ENCODE measurements around the gene SULT4A1.

Gene SULT4A1

DNA sequence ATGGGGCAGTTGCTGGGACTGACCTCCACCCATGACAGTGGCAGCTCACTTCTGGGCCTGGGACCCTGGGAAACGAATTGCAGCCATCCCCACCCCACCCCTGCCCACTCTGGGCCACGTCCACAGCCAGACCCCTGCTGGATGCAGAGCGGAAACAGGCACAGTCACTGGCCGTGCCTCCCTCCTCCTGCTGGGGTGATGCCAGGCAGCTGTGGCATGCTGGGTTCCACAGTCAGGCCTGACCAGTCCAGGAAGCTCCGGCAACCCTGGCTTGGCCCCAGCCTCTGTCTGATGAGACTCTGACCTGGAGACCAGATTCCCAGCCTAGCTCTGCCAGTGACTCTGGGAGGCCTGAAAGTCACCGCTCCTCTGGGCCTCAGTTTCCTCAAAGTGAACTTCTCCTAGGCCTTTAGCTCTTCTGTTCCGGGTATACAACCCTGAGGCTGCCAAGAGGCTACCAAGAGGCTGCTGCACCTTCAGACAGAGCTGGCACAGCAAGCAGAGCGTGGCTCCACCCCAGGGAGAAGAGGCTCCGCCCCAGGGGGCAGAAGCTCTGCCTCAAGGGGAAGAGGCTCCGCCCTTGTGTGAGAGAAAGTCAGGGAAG, 8.9 kb downstream of the SULT4A1 start:
- no peaks in the 10 kb centered on the region for H3K36me3 ChIP-seq
- no peak overlapping the region for H3K4me3 ChIP-seq
- no peak for TF ChIP-seq CTCF (IDR thresholded peaks at IDR 0.05)
- H3K27ac ChIP-seq: no peak overlapping the region
- H3K27me3 ChIP-seq: peaks cover 0 to 30% of the 10 kb centered on the region in 2 donors
- DNase-seq: peak in 1 of 2 donors; percentile 44
- H3K4me1 ChIP-seq: no peaks in the 10 kb centered on the region
- peaks cover 0 to 4% (median 0%) of the 10 kb centered on the region in 3 donors for H3K9me3 ChIP-seq
- intact Hi-C loops (cut with DNase I; ENCODE audit: low total_unique reads): no loop called here

DNA sequence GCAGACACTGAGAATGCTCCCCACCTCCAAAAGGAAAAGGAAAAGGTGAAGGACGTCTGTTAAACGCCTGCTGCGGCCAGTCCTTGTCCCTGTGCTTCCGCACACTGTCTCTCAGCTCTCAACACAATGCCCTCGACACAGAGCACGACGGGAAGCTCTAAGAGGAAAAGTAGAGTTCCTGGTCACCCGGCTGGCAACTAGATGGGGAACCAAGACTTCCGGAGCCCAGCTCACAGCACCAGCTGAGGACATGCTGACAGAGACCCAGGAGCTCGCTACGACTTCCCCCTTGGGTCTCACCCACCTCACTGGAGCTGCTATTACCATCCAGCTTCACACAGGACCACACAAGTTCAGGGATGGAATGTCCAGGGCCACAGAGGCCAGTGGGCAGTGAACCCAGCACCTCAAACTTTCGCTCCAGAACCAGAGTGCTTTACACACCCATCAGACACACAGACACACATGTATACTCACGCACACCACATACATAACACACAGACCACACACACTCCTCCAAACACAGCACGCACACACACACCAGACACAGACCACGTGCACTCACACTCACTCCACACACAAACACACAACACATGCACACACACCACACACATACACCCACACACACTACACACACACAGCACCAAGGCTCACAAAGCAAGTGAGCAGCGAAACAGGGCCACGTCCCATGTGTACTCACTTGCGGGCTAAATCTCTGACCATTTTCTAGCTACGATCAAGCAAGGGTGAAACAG, 9.6 kb downstream of the SULT4A1 start:
- Histone ChIP-seq H3K4me1 (no peaks in the 10 kb centered on the region), H3K9me3 (peaks cover 0 to 4% (median 0%) of the 10 kb centered on the region in 3 donors), H3K27ac (no peak overlapping the region), H3K27me3 (peaks cover 0 to 35% of the 10 kb centered on the region in 2 donors), H3K36me3 (no peaks in the 10 kb centered on the region), H3K4me3 (no peak overlapping the region)
- no peak for TF ChIP-seq CTCF (IDR thresholded peaks at IDR 0.05)
- intact Hi-C loops (cut with DNase I; ENCODE audit: low total_unique reads): no loop called here
- DNase-seq: peak in 1 of 2 donors; percentile 65

- Histone ChIP-seq H3K9me3 (peaks cover 0 to 3% (median 0%) of the 10 kb centered on the region in 3 donors), H3K27ac (no peak overlapping the region), H3K4me3 (no peak overlapping the region)
Measured at GRCh38 chr22:43851979-43852307, 10.4 kb downstream of the SULT4A1 start.

GRCh38 chr22:43851058-43851978, 11.0 kb downstream of the SULT4A1 start:
- DNase-seq: no peak
- Histone ChIP-seq H3K36me3 (no peaks in the 10 kb centered on the region), H3K4me3 (no peak overlapping the region), H3K9me3 (no peaks in the 10 kb centered on the region), H3K27ac (no peak overlapping the region), H3K4me1 (no peaks in the 10 kb centered on the region), H3K27me3 (peaks cover 0 to 44% of the 10 kb centered on the region in 2 donors)
- TF ChIP-seq CTCF (IDR thresholded peaks at IDR 0.05): no peak
- intact Hi-C loops (cut with DNase I; ENCODE audit: low total_unique reads): no loop called here

More at GRCh38 chr22:43851979-43852307, 10.4 kb downstream of the SULT4A1 start:
- H3K4me1 ChIP-seq: no peaks in the 10 kb centered on the region
- H3K36me3 ChIP-seq: no peaks in the 10 kb centered on the region
- intact Hi-C loops (cut with DNase I; ENCODE audit: low total_unique reads): no loop called here
- no peak for DNase-seq
- H3K27me3 ChIP-seq: peaks cover 0 to 43% of the 10 kb centered on the region in 2 donors
- TF ChIP-seq CTCF (IDR thresholded peaks at IDR 0.05): no peak

DNA sequence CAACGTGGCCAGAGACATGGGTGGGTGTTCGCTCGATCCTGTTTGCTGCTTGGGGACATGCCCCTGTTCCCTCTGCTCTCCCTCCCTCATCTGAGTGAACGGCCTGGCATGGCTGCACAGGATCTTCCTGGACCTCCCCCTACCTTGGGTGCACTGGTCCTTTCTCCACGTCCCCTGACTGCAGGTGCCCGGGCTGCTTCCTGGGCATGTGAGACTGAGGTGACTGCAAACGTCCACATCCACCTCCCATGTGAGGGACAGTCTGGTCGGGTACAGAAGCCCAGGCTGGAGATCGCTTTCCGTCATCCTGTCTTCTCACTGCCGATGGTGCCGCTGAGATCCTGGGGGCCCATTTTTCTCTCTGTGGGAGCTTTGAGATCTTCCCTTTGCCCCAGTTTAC, 11.8 kb downstream of the SULT4A1 start:
- H3K9me3 ChIP-seq: no peaks in the 10 kb centered on the region
- no peaks in the 10 kb centered on the region for H3K4me1 ChIP-seq
- no peak for TF ChIP-seq CTCF (IDR thresholded peaks at IDR 0.05)
- peaks cover 0 to 47% of the 10 kb centered on the region in 2 donors for H3K27me3 ChIP-seq
- intact Hi-C loops (cut with DNase I; ENCODE audit: low total_unique reads): no loop called here
- no peak overlapping the region for H3K4me3 ChIP-seq
- no peak for DNase-seq
- no peak overlapping the region for H3K27ac ChIP-seq
- H3K36me3 ChIP-seq: no peaks in the 10 kb centered on the region
